HepG2 (cell line): Measurements from ENCODE around the gene TSC22D4. TPM values are rescaled to one million over a fixed set of nuclear protein-coding genes. Genes with fewer than 3 reads are reported as not detected.

Source experiments
- AGO2 ChIP-seq: fragments of 200-400 bp; formaldehyde crosslinking; optimal IDR thresholded peaks from 2 replicates; pipeline ENCODE3; 2017; ENCODE audit warnings: mild to moderate bottlenecking, low read depth, low read length, moderate library complexity
- BCL3 ChIP-seq: sonication (generic); formaldehyde crosslinking; IDR thresholded peaks from 2 replicates; pipeline ENCODE4 v1.5.1; 2020; ENCODE audit warnings: mild to moderate bottlenecking, missing genetic modification reagents, moderate library complexity
- BORCS8-MEF2B ChIP-seq: sonication (generic); formaldehyde crosslinking; IDR thresholded peaks from 2 replicates; pipeline ENCODE4 v1.8.0; 2022; ENCODE audit warnings: mild to moderate bottlenecking, missing genetic modification reagents
- CCDC6 ChIP-seq: sonication (generic); formaldehyde crosslinking; IDR thresholded peaks from 2 replicates; pipeline ENCODE4 v1.8.1; 2022; ENCODE audit warnings: mild to moderate bottlenecking, missing genetic modification reagents, moderate library complexity
- CHCHD3 ChIP-seq: sonication (generic); formaldehyde crosslinking; IDR thresholded peaks from 2 replicates; pipeline ENCODE4 v1.8.0; 2022; ENCODE audit warnings: mild to moderate bottlenecking, missing genetic modification reagents, moderate library complexity
- NAIF1 ChIP-seq: sonication (generic); formaldehyde crosslinking; IDR thresholded peaks from 2 replicates; pipeline ENCODE4 v1.5.0; 2020; ENCODE audit warnings: mild to moderate bottlenecking, missing genetic modification reagents, borderline replicate concordance
- NFATC3 ChIP-seq: sonication (generic); formaldehyde crosslinking; IDR thresholded peaks from 2 replicates; pipeline ENCODE4 v1.5.1; 2020; ENCODE audit warnings: mild to moderate bottlenecking, missing genetic modification reagents
- PCBP2 ChIP-seq: fragments of 200-400 bp; formaldehyde crosslinking; optimal IDR thresholded peaks from 2 replicates; pipeline ENCODE3; 2018; ENCODE audit warnings: low read length, low read depth; ENCODE audit not compliant: poor library complexity, severe bottlenecking
- SAFB2 ChIP-seq: sonication (generic); formaldehyde crosslinking; IDR thresholded peaks from 2 replicates; pipeline ENCODE4 v1.5.1; 2020; ENCODE audit warnings: missing genetic modification reagents, low read depth, mild to moderate bottlenecking, borderline replicate concordance
- ZBTB8A ChIP-seq: sonication (generic); formaldehyde crosslinking; IDR thresholded peaks from 2 replicates; pipeline ENCODE4 v1.4.0; 2020; ENCODE audit warnings: mild to moderate bottlenecking, low read depth, missing genetic modification reagents, borderline replicate concordance
- ZMAT5 ChIP-seq: sonication (generic); formaldehyde crosslinking; IDR thresholded peaks from 2 replicates; pipeline ENCODE4 v1.5.0; 2020; ENCODE audit warnings: mild to moderate bottlenecking, low read depth, missing genetic modification reagents, borderline replicate concordance
- ZMYM4 ChIP-seq: sonication (generic); formaldehyde crosslinking; IDR thresholded peaks from 2 replicates; pipeline ENCODE4 v1.8.1; 2023; ENCODE audit warnings: mild to moderate bottlenecking, missing genetic modification reagents
- ZNF160 ChIP-seq: sonication (generic); formaldehyde crosslinking; IDR thresholded peaks from 2 replicates; pipeline ENCODE4 v1.8.0; 2022; ENCODE audit warnings: mild to moderate bottlenecking, inconsistent platforms, missing genetic modification reagents
- ZNF318 ChIP-seq: sonication (generic); formaldehyde crosslinking; IDR thresholded peaks from 2 replicates; pipeline ENCODE4 v1.4.0; 2020; ENCODE audit warnings: mild to moderate bottlenecking, missing genetic modification reagents
- ZNF770 ChIP-seq: sonication (generic); formaldehyde crosslinking; IDR thresholded peaks from 2 replicates; pipeline ENCODE4 v1.5.0; 2020; ENCODE audit warnings: mild to moderate bottlenecking, missing genetic modification reagents
- ZNF879 ChIP-seq: sonication (generic); formaldehyde crosslinking; IDR thresholded peaks from 2 replicates; pipeline ENCODE4 v1.8.1; 2023; ENCODE audit warnings: missing genetic modification reagents
- polyA plus RNA-seq, 8 experiments: library from polyadenylated mRNA; depleted of rRNA in 3 of 8; stranded (reverse) in 7 of 8; unstranded in 1 of 8; fragments of >200 nt; fragmentation: Illumina TruSeq in 4 of 8; extraction: Trizol in 4 of 8; gene quantifications; 2 replicates each; pipeline versions ENCODE4 v1.2.1 to v1.2.3, GENCODE V29; 2011 to 2016; ENCODE audit warnings: low read depth in 4 of 8, missing spikeins in 1 of 8, mixed read lengths in 1 of 8; ENCODE audit not compliant: insufficient read depth in 1 of 8
- total RNA-seq, 5 experiments: library from RNA; depleted of rRNA; stranded (reverse); fragments of >200 nt; fragmentation: Illumina TruSeq; extraction: Trizol; gene quantifications; 2 replicates each; pipeline ENCODE4 v1.2.3, GENCODE V29; 2016; ENCODE audit warnings: low read depth in 1 of 5

Gene TSC22D4
- total and polyA plus RNA-seq, 2 of the 13 experiments (the other 11 are each of a cell fraction or from before 2014, with no cell fraction given) = 7.7 to 8.7 TPM

- TF ChIP-seq ZMAT5 (CRISPR knock-in tag) = no peak
- TF ChIP-seq CHCHD3 = 0 out of 2 replicates have a peak, but pooled peaks have one; percentile 36
- peak; percentile 58 for TF ChIP-seq ZMYM4
- TF ChIP-seq AGO2 = peak; percentile 92
- TF ChIP-seq SAFB2 = no peak
- TF ChIP-seq BCL3 (CRISPR knock-in tag) = no peak
- no peak for TF ChIP-seq ZNF770 (CRISPR knock-in tag)
- TF ChIP-seq ZBTB8A = no peak; the same call in 1 of the 2 replicates
- peak; percentile 67; the same call in 1 of the 2 replicates for TF ChIP-seq CCDC6 (CRISPR knock-in tag)
- TF ChIP-seq NFATC3 (CRISPR knock-in tag) = peak; percentile 60; the same call in 1 of the 2 replicates
- peak; percentile 94 for TF ChIP-seq ZNF879
- 0 out of 2 replicates have a peak, but pooled peaks have one; percentile 14 for TF ChIP-seq NAIF1 (CRISPR knock-in tag)
- no peak; the same call in 1 of the 2 replicates for TF ChIP-seq ZNF160 (CRISPR knock-in tag)
- peak; percentile 96 for TF ChIP-seq BORCS8-MEF2B (CRISPR knock-in tag)
- TF ChIP-seq PCBP2 = no peak
- TF ChIP-seq ZNF318 (CRISPR knock-in tag) = peak; percentile 49; the same call in 1 of the 2 replicates
Measured at GRCh38 chr7:100428199-100428966, 50.6 kb downstream of the TSC22D4 start, which contains the start of gene ZCWPW1 (continued).
